GM21576 (cell line): ENCODE data around the gene CCDC116.
A peak's percentile ranks its signal among the peaks of the same experiment; 100 is the strongest.

Source experiments
- ATAC-seq: cut with Tn5 transposase; IDR thresholded peaks from one replicate; pipeline ENCODE4 v1.9.1; 2021; ENCODE audit warnings: mild to moderate bottlenecking, moderate library complexity; ENCODE audit not compliant: unreplicated experiment

CCDC116 gene

DNA sequence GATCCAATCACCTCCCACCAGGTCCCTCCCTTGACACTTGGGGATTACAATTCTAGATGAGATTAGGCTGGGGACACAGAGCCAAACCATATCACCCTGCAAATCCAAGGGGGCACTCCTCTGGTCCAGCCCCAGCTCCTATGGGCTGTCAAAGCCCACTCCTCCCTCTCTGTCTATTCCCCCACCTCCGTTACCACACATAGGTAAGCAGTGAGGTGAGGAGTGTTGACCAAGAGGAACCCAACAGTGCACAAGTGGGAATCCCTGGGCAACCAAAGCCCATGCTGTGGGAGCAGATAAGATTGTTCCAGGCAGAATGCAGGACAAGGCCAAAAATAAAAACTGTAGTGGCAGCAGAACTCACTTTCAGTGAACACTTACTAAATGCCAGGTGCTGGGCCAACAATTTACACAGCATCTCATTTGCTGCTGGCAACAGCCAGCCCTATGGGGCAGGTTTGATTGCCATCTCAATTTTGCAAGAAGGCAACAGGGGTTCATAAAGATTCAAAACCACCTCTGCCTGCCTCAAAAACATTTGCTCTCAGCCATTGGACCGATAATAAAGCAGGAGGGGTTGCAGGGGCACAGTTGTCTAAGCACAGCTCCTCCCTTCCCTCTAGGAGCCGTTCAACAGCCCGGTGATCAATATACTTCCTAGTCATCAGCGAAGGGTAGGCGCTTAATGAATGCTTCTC is 18.4 kb downstream of the CCDC116 start:
- no peak for ATAC-seq

- no peak for ATAC-seq
Observed at GRCh38 chr22:21651521-21652009, 19.0 kb downstream of the CCDC116 start.

DNA sequence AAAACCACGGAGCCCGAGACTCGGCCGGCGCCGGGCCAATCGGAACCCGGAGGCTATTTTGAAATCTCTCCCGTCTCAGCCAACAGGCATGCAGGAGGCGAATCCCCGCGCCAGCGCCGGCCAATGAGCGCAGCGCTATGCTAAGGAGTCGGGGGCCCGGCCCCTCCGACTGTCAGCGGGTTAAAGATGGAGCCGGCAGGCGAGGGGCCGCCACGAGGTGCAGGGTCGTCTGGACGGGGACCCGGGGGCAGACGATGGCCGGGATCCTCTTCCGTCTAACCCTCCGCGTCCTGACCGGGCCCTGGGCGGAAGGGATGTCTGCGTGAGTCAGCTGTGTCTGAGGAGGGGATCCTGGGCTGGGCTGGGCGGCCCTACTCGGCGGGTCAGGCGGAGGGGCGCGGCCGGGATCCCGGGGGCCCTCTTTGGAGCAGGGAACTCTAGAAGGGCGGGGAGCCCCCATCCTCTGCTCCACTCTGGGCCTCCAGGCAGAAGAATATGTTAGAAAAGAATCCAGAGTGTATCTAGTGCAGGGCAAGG is 19.5 kb downstream of the CCDC116 start:
- peak; percentile 76 for ATAC-seq

DNA sequence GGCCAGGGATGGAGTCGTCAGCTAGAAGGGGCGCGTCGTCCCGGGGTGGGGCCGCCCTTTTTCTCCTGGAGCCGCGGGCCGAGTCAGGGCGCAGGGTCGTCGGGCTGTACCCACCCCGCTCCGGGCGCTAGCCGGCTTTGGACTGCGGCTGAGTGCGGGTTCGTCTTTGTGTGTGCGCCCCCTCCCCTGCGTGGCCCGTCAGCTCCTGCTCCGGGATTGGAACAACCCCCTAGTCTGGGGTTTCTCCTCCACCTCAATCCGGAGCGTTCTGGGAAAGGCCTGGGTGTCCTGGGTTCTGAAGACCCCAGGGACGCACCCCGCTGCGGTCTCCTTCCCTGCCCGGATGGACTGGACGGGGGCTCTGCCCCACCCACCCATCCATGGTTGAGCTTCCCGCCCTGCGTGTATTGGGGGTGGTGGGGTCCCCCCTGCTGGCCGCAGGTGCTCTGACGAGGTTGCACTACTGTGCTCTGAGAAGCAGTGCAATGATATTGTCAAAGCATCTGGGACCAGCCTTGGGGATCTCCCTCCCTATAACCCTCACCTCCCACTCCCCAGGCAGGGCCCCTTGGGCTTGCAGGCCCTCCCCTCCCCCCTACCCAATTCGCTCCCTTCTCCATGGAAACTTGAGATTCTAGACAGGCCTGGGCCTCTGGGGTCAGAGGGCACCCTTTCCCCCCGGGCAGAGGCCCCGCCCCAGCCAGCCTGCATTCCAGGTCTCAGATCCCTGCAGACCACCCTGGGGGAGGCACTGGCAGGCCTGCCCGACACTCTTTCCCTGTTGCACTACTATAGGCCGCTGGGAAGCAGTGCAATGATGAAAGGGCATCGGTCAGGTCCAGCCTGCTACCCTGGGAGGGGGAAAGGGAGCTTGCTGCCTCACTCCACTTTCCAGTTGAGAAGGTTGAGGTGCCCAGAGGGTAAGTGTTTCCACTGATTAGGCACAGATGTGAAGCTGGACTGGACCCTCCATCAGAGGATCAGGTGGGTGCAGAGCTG is 20.3 kb downstream of the CCDC116 start:
- peak; percentile 10 for ATAC-seq

DNA sequence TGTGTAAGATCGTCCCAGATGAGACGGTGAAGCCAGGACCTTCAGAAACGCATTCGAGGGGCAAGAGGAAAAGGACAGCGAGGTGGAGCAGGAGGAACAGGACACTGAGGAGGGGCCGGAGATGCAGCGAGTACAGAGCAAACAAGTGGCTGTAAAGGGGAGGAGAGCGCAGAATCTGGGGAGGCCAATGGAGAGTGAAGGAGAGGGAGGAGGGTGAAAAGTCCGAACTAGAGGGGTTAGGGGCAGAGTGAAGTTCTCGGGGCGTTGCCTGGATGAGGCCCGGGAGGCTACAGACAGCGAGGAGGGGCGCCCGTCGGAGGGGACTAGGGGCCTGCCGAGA is 24.4 kb downstream of the CCDC116 start:
- ATAC-seq: no peak

GRCh38 chr22:21657360-21658032 is 24.9 kb downstream of the CCDC116 start:
- no peak for ATAC-seq

DNA sequence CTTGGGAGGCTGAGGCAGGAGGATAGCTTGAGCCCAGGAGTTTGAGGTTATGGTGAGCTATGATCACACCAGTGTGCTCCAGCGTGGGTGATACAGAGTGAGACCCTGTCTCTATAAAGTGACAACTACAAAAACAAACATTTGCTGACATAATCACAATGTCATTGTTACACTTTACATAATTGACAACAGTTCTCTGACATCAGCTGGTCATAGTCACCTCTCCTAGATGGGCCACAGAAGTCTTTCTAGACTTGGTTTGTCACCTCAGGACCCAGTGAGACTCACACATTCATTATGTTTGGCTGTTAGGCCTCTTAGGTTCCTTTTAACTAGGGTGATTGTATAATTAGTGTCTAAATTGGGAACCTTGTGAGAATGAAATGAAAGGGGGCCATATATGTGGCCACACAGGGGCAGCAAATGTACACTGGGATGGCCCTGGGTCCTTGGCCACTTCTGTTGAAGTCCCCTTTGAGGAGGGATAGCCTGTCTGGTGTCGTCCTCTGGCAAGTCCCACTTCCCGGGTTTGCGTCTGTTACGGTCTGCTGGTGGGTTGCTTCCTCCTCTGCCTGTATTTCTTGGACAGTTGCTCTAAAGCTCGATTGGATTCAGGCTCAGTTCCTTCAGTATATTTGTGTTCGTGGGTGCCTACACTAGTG is 27.4 kb downstream of the CCDC116 start:
- ATAC-seq: no peak

- ATAC-seq: no peak
Observed at GRCh38 chr22:21660904-21661303, 28.3 kb downstream of the CCDC116 start.

GRCh38 chr22:21661991-21662390 is 29.4 kb downstream of the CCDC116 start:
- ATAC-seq: no peak

DNA sequence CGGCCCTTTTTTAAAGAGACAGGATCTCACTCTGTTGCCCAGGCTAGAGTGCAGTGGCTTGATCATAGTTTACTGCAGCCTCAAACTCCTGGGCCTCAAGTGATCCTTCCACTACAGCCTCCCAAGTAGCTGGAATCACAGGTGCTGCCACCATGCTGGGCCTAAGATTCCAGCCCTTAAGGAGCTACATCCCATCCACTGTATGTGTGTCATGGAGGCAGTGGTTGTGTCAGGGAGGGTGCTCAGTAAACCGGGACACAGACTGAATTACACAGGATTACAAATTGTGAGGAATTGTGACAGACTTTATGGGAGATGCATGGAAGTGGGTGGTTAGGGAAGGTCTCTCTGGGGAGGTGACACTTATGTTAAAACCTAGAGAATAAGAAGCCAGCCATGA is 31.2 kb downstream of the CCDC116 start:
- no peak for ATAC-seq

DNA sequence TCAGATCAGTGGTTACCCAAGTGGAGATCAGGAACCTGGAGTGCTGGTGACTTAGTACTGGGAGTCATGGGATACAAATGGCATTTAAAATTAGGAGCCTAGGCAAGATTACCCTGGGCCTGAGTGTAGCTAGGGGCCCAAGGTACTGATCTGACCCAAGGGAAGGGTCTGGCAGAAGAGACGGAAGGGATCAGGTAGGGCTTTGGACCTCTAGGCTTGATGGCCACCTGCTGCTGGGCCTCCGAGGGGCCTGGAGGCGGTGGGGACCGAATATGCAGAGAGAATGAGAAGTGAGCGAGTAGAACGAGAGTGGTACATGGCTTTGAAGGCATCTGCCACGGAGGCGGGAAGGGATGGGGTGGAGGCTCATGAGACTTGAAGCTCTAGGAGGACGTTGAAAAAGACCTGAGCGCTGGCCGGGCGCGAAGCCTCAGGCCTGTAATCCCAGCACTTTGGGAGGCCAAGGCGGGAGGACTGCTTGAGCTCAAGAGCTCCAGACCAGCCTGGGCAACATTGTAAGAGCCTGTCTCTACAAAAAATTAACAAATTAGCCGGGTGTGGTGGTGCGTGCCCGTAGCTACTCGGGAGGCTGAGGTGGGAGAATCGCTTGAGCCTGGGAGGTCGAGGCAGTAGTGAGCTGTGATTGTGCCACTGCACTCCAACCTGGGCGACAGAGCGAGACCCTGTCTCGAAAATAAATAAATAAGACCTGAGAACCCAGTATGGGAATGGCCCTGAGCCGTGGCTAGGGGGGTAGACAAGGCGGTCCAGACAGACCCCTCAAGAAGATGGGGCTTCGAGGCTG is 32.7 kb downstream of the CCDC116 start:
- no peak for ATAC-seq

GRCh38 chr22:21666786-21667185 is 34.2 kb downstream of the CCDC116 start:
- ATAC-seq: no peak

DNA sequence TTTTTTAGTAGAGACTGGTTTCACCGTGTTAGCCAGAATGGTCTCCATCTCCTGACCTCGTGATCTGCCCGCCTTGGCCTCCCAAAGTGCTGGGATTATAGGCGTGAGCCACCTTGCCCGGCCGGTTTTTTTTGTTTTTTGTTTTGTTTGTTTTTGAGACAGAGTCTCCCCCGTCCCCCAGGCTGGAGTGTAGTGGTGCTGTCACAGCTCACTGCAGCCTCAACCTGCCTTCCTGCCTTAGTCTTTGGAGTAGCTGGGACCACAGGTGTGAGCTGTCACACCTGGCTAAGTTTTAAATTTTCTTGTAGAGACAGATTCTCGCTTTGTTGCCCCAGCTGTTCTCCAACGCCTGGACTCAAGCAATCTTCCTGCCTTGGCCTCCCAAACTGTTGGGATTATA is 36.5 kb downstream of the CCDC116 start:
- no peak for ATAC-seq

- no peak for ATAC-seq
Observed at GRCh38 chr22:21672107-21672629, 39.6 kb downstream of the CCDC116 start.

DNA sequence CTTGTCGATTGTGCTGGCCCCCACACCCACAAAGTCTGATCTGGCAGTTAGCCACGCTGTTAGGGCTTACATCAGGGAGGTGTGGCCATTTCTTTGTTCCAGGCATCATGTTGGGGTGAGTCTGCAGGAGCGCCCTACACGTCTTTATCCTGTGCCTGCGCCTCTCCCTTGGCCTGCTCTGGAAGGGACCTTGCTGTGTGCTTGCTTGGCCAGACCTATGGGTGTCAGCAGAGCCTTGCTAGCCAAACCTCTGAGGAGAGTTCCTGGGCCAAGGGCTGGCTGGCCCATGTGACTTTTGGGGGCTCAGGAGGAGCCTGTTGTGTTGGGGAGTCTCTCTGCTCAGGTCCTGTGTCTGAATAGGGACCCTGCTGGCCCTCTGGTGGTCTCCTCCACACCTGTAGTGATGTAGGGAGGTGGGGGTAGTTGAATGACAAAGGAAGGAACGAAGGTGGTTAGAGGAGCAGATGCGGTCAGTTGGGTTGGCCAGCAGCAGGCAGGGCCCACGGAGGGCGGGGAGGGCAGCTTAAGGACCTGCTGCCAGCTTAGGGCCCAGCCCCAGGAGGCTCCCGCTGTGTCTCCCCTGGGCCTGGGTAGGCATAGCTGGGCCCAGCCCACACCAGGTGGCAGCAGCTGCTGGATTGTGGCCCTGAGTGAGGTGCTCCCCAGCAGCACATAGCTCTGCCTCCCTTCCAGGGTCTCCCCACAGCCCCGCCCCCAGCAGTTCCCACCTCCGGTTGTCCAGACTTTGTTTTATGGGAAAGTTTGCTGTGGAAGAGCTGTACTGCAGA is 41.2 kb downstream of the CCDC116 start:
- no peak for ATAC-seq

DNA sequence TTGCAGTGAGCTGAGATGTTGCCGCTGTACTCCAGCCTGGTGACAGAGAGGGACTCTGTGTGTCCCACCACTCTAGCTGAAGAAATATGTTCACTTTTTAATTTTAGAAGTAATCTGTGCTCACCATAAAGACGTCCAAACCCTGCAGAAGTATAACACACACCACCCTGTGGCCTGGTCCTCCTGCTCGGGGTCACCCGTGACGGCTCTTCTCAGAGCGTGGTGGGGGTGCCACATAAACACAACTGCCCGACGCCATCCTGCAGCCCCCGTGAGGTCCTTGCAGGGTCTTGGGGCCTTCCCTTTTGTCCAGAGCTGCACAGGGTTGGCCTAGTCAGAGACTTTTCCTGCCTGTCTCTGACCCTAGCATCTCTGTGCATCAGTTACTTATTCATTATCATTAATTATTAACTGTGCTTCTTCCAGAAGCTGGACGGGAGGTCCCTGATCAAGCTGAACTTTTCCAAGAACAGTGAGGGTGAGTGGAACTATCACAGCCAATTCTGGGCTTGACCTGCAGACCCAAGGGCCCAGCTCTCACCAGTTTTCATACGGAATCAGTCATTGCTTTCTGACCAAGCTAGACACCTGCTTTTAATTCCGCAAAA is 42.2 kb downstream of the CCDC116 start:
- no peak for ATAC-seq

GRCh38 chr22:21677606-21678443 is 45.3 kb downstream of the CCDC116 start:
- ATAC-seq: no peak
